ENCODE data around the gene GRM7.

- TF ChIP-seq CTCF (IDR thresholded peaks at IDR 0.05; ENCODE audit: insufficient read depth, low read length) (no peak), POLR2AphosphoS5 (IDR thresholded peaks at IDR 0.05; ENCODE audit: low read depth) (no peak), REST (IDR thresholded peaks at IDR 0.05; ENCODE audit: insufficient replicate concordance, low read depth) (no peak)
These were observed 124.9 kb downstream of the GRM7 start for GRCh38 chr3:6985848-6986247.

All from HL-60 (cell line).